Measurements from ENCODE around the gene ZSCAN9. TPM values are rescaled to one million over a fixed set of nuclear protein-coding genes. Genes with fewer than 3 reads are reported as not detected.

ZSCAN9 gene
- total RNA-seq, 1 donor from 2014 or later = 27.1 TPM

- no peak for TF ChIP-seq CTCF (conservative IDR thresholded peaks at IDR 0.05)
- Mint-ChIP-seq H3K4me1 (ENCODE audit: unreplicated experiment) (peaks cover 3% of the 10 kb centered on the region), H3K36me3 (peaks cover 37% of the 10 kb centered on the region), H3K27ac (no peak overlapping the region), H3K9me3 (no peaks in the 10 kb centered on the region), H3K4me3 (peak overlapping the region; percentile 97), H3K27me3 (peaks cover 16% of the 10 kb centered on the region)
- DNase-seq (ENCODE audit: extremely low spot score, unreplicated experiment) = no peak
These were observed 1.4 kb downstream of the ZSCAN9 start for GRCh38 chr6:28226460-28226859.

DNA sequence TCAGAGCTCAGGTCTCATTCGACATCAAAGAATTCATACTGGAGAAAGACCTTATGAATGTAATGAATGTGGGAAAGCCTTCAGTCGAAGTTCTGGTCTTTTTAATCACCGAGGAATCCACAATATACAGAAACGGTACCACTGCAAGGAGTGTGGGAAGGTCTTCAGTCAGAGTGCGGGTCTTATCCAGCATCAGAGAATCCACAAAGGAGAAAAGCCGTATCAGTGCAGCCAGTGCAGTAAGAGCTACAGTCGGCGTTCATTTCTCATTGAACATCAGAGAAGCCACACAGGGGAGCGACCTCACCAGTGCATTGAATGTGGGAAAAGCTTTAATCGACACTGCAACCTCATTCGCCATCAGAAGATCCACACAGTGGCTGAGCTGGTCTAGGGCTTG is 7.7 kb downstream of the ZSCAN9 start:
- Mint-ChIP-seq H3K4me3 (no peak overlapping the region), H3K27me3 (no peaks in the 10 kb centered on the region), H3K4me1 (ENCODE audit: unreplicated experiment) (no peaks in the 10 kb centered on the region), H3K27ac (no peak overlapping the region), H3K9me3 (no peaks in the 10 kb centered on the region), H3K36me3 (peaks cover 72% of the 10 kb centered on the region)
- no peak for DNase-seq (ENCODE audit: extremely low spot score, unreplicated experiment)
- no peak for TF ChIP-seq CTCF (conservative IDR thresholded peaks at IDR 0.05)

DNA sequence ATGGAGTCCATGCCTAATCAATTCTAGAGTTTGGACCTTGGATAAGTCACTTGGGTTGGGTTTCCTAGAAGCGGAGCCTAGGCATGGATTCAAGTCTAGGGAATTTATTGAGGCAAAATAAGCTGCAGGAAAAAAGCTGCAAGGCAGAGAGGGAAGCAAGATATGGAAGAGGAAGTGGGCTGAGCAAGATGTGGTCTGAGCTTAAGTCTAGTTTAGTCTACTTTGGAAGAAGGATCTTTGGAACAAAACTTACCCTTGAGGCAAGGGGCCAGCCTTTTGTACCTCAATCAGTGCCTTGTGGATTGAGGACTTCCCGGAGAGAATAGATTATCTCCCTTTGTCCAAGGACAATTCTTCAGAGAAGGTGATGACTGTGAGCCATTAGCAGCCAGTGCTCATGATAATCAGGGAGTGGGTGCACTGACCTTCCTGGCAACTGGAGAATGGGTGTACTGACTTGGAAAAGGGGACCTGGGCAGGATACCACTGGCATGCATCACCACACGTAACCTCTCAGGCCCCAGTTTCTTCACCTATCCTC is 10.9 kb downstream of the ZSCAN9 start:
- no peak overlapping the region for H3K27ac Mint-ChIP-seq
- H3K27me3 Mint-ChIP-seq = no peaks in the 10 kb centered on the region
- H3K9me3 Mint-ChIP-seq = no peaks in the 10 kb centered on the region
- no peak for DNase-seq (ENCODE audit: extremely low spot score, unreplicated experiment)
- no peak overlapping the region for H3K4me3 Mint-ChIP-seq
- peaks cover 53% of the 10 kb centered on the region for H3K36me3 Mint-ChIP-seq
- no peaks in the 10 kb centered on the region for H3K4me1 Mint-ChIP-seq (ENCODE audit: unreplicated experiment)
- TF ChIP-seq CTCF (conservative IDR thresholded peaks at IDR 0.05) = no peak

DNA sequence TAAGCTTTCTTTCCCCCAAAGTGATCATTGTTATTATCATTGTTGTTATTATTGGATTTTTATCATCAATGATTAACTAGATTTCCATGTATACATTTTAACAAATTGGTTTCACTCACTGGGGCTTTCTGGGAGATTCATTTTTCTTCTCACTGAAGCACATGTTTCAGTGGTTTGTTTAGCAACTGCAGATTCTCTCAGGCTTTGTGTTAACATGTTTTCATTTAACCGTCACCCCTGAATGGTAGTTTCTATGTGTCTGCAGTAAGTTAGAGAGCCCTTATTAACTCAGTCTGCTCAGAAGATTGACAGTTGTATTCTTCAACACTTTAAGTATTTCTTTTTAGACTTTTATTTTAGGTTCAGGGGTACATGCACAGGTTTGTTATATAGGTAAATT is 14.6 kb downstream of the ZSCAN9 start:
- H3K9me3 Mint-ChIP-seq = no peaks in the 10 kb centered on the region
- no peak for TF ChIP-seq CTCF (conservative IDR thresholded peaks at IDR 0.05)

GRCh38 chr6:28240471-28240870 is 15.4 kb downstream of the ZSCAN9 start:
- no peak for TF ChIP-seq CTCF (conservative IDR thresholded peaks at IDR 0.05)
- no peaks in the 10 kb centered on the region for H3K9me3 Mint-ChIP-seq

More for the DNA sequence above, 14.6 kb downstream of the ZSCAN9 start:
- H3K4me3 Mint-ChIP-seq = no peak overlapping the region
- DNase-seq (ENCODE audit: extremely low spot score, unreplicated experiment) = no peak
- no peak overlapping the region for H3K27ac Mint-ChIP-seq
- H3K36me3 Mint-ChIP-seq = peaks cover 33% of the 10 kb centered on the region
- no peaks in the 10 kb centered on the region for H3K27me3 Mint-ChIP-seq
- no peaks in the 10 kb centered on the region for H3K4me1 Mint-ChIP-seq (ENCODE audit: unreplicated experiment)

DNA sequence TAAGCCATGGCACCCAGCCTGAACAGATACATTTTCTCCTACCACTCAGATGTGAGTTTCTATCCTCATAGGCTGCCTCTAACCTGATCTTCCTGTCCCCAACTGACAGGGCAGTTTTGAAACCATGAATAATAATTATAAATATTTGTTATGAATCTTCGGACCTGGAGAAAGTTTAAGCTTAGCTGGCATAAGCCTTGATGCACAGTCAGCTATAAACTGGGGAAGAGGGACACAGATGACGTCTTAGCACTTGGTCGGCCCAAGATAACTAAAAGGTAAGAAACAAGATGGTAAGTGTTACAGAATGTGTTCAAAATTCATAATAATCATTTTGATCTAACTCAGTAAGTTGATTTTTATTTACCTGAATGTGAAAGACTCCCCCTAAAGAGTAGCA is 18.9 kb downstream of the ZSCAN9 start:
- H3K4me1 Mint-ChIP-seq (ENCODE audit: unreplicated experiment) = no peaks in the 10 kb centered on the region
- H3K27me3 Mint-ChIP-seq = no peaks in the 10 kb centered on the region
- peaks cover 24% of the 10 kb centered on the region for H3K36me3 Mint-ChIP-seq
- TF ChIP-seq CTCF (conservative IDR thresholded peaks at IDR 0.05) = no peak
- no peak overlapping the region for H3K4me3 Mint-ChIP-seq
- no peak overlapping the region for H3K27ac Mint-ChIP-seq
- DNase-seq (ENCODE audit: extremely low spot score, unreplicated experiment) = no peak
- no peaks in the 10 kb centered on the region for H3K9me3 Mint-ChIP-seq

More at GRCh38 chr6:28240471-28240870, 15.4 kb downstream of the ZSCAN9 start:
- no peak for DNase-seq (ENCODE audit: extremely low spot score, unreplicated experiment)
- Mint-ChIP-seq H3K4me1 (ENCODE audit: unreplicated experiment) (no peaks in the 10 kb centered on the region), H3K27me3 (no peaks in the 10 kb centered on the region), H3K4me3 (no peak overlapping the region), H3K36me3 (peaks cover 33% of the 10 kb centered on the region), H3K27ac (no peak overlapping the region)

All from type B pancreatic cell (in vitro differentiated cells).